ENCODE data around the gene SFTPA2.
"Not testable (repeated sequence)": the region's sequence is repeated elsewhere in the genome, so short reads cannot be mapped to it uniquely, and the experiment has no call there.

Gene SFTPA2

GRCh38 chr10:79585870-79586527, 25.8 kb upstream of the SFTPA2 start:
- no peak overlapping the region for H2AK5ac ChIP-seq (ENCODE audit: low read depth, low read length)
- H3K9me3 ChIP-seq (replicated peaks in 1 of 2; ENCODE audit: control insufficient read depth in 2 of 2, insufficient read depth in 1 of 2, low read depth in 1 of 2, low read length in 2 of 2), result no peaks in the 10 kb centered on the region
- no peak overlapping the region for H2BK5ac ChIP-seq (ENCODE audit: low read length)
- no peak overlapping the region for H3K4me2 ChIP-seq (ENCODE audit: insufficient read depth, low read length, poor library complexity, severe bottlenecking)
- DNase-seq (ENCODE audit: low spot score), result no peak
- H2BK120ac ChIP-seq (ENCODE audit: low read depth, low read length), result no peak overlapping the region
- H3K36me3 ChIP-seq (replicated peaks in 1 of 2; ENCODE audit: control insufficient read depth in 2 of 2, insufficient read depth in 2 of 2, low read length in 2 of 2), result no peaks in the 10 kb centered on the region
- H3K4ac ChIP-seq (ENCODE audit: low read length), result no peak overlapping the region
- no peak overlapping the region for H2BK15ac ChIP-seq (ENCODE audit: low read length)
- H3K14ac ChIP-seq (ENCODE audit: low read length), result no peak overlapping the region
- H3K18ac ChIP-seq (ENCODE audit: low read length), result no peak overlapping the region
- no peak overlapping the region for H4K8ac ChIP-seq (ENCODE audit: low read depth, low read length)
- H3K27ac ChIP-seq (replicated peaks; ENCODE audit: low read length), result no peak overlapping the region
- no peak overlapping the region for H4K91ac ChIP-seq (ENCODE audit: low read depth, low read length, poor library complexity)
- no peak overlapping the region for H3K9ac ChIP-seq (ENCODE audit: low read depth, low read length, poor library complexity)
- H2AFZ ChIP-seq (ENCODE audit: low read length), result no peak overlapping the region
- no CpG with 5 or more reads among the region's 11 CpGs for WGBS, 2 donors (ENCODE audit: extremely low coverage in 2 of 2, insufficient read length in 2 of 2, insufficient replicate concordance in 1 of 2)
- H2BK12ac ChIP-seq (ENCODE audit: low read length), result no peak overlapping the region
- no peaks in the 10 kb centered on the region for H3K79me1 ChIP-seq (ENCODE audit: low read depth, low read length)
- H3K23ac ChIP-seq (ENCODE audit: low read depth, low read length, poor library complexity), result no peak overlapping the region
- peaks cover 0 to 1% of the 10 kb centered on the region in 2 donors for H3K4me1 ChIP-seq (ENCODE audit: control insufficient read depth in 2 of 2, insufficient read depth in 1 of 2, low read depth in 1 of 2, low read length in 2 of 2)
- H3K27me3 ChIP-seq (ENCODE audit: control insufficient read depth in 3 of 3, insufficient read depth in 3 of 3, low read depth in 1 of 3, low read length in 3 of 3), result peaks cover 0 to 4% (median 0%) of the 10 kb centered on the region in 3 experiments
- no peak overlapping the region for H3K4me3 ChIP-seq (ENCODE audit: low read length in 2 of 2)

- no peaks in the 10 kb centered on the region for H3K36me3 ChIP-seq (replicated peaks in 1 of 2; ENCODE audit: control insufficient read depth in 2 of 2, insufficient read depth in 2 of 2, low read length in 2 of 2)
- peaks cover 0 to 1% of the 10 kb centered on the region in 2 donors for H3K4me1 ChIP-seq (ENCODE audit: control insufficient read depth in 2 of 2, insufficient read depth in 1 of 2, low read depth in 1 of 2, low read length in 2 of 2)
- no peaks in the 10 kb centered on the region for H3K9me3 ChIP-seq (replicated peaks in 1 of 2; ENCODE audit: control insufficient read depth in 2 of 2, insufficient read depth in 1 of 2, low read depth in 1 of 2, low read length in 2 of 2)
- H2AK5ac ChIP-seq (ENCODE audit: low read depth, low read length), result no peak overlapping the region
- H3K14ac ChIP-seq (ENCODE audit: low read length), result no peak overlapping the region
- no peak for DNase-seq (ENCODE audit: low spot score)
- no peak overlapping the region for H3K9ac ChIP-seq (ENCODE audit: low read depth, low read length, poor library complexity)
- no peak overlapping the region for H2BK5ac ChIP-seq (ENCODE audit: low read length)
- H4K91ac ChIP-seq (ENCODE audit: low read depth, low read length, poor library complexity), result no peak overlapping the region
- no peak overlapping the region for H3K23ac ChIP-seq (ENCODE audit: low read depth, low read length, poor library complexity)
- peaks cover 0 to 4% (median 0%) of the 10 kb centered on the region in 3 experiments for H3K27me3 ChIP-seq (ENCODE audit: control insufficient read depth in 3 of 3, insufficient read depth in 3 of 3, low read depth in 1 of 3, low read length in 3 of 3)
- H2AFZ ChIP-seq (ENCODE audit: low read length), result no peak overlapping the region
- no peak overlapping the region for H3K18ac ChIP-seq (ENCODE audit: low read length)
- H3K4me3 ChIP-seq (ENCODE audit: low read length in 2 of 2), result no peak overlapping the region
- H2BK12ac ChIP-seq (ENCODE audit: low read length), result no peak overlapping the region
- no peak overlapping the region for H2BK120ac ChIP-seq (ENCODE audit: low read depth, low read length)
- no peak overlapping the region for H2BK15ac ChIP-seq (ENCODE audit: low read length)
- no CpG with 5 or more reads among the region's 7 CpGs for WGBS, 2 donors (ENCODE audit: extremely low coverage in 2 of 2, insufficient read length in 2 of 2, insufficient replicate concordance in 1 of 2)
- H3K27ac ChIP-seq (replicated peaks; ENCODE audit: low read length), result no peak overlapping the region
- H3K4ac ChIP-seq (ENCODE audit: low read length), result no peak overlapping the region
- no peaks in the 10 kb centered on the region for H3K79me1 ChIP-seq (ENCODE audit: low read depth, low read length)
- no peak overlapping the region for H4K8ac ChIP-seq (ENCODE audit: low read depth, low read length)
- H3K4me2 ChIP-seq (ENCODE audit: insufficient read depth, low read length, poor library complexity, severe bottlenecking), result no peak overlapping the region
Observed at GRCh38 chr10:79583488-79584024, 23.3 kb upstream of the SFTPA2 start.

- not testable (repeated sequence) for H4K91ac ChIP-seq (ENCODE audit: low read depth, low read length, poor library complexity); H3K36me3 ChIP-seq (replicated peaks in 1 of 2; ENCODE audit: control insufficient read depth in 2 of 2, insufficient read depth in 2 of 2, low read length in 2 of 2); H2BK120ac ChIP-seq (ENCODE audit: low read depth, low read length); H3K18ac ChIP-seq (ENCODE audit: low read length); H3K79me1 ChIP-seq (ENCODE audit: low read depth, low read length); H3K4ac ChIP-seq (ENCODE audit: low read length); H4K8ac ChIP-seq (ENCODE audit: low read depth, low read length); H2BK15ac ChIP-seq (ENCODE audit: low read length); H3K4me1 ChIP-seq (ENCODE audit: control insufficient read depth in 2 of 2, insufficient read depth in 1 of 2, low read depth in 1 of 2, low read length in 2 of 2); H3K27me3 ChIP-seq (ENCODE audit: control insufficient read depth in 3 of 3, insufficient read depth in 3 of 3, low read depth in 1 of 3, low read length in 3 of 3); H3K4me3 ChIP-seq (ENCODE audit: low read length in 2 of 2); H3K23ac ChIP-seq (ENCODE audit: low read depth, low read length, poor library complexity); H2BK12ac ChIP-seq (ENCODE audit: low read length); H3K14ac ChIP-seq (ENCODE audit: low read length); H3K9ac ChIP-seq (ENCODE audit: low read depth, low read length, poor library complexity); H2BK5ac ChIP-seq (ENCODE audit: low read length); DNase-seq (ENCODE audit: low spot score); H3K4me2 ChIP-seq (ENCODE audit: insufficient read depth, low read length, poor library complexity, severe bottlenecking); H3K27ac ChIP-seq (replicated peaks; ENCODE audit: low read length); H3K9me3 ChIP-seq (replicated peaks in 1 of 2; ENCODE audit: control insufficient read depth in 2 of 2, insufficient read depth in 1 of 2, low read depth in 1 of 2, low read length in 2 of 2); H2AK5ac ChIP-seq (ENCODE audit: low read depth, low read length); H2AFZ ChIP-seq (ENCODE audit: low read length)
- no CpG with 5 or more reads among the region's 6 CpGs for WGBS, 2 donors (ENCODE audit: extremely low coverage in 2 of 2, insufficient read length in 2 of 2, insufficient replicate concordance in 1 of 2)
Observed at GRCh38 chr10:79582954-79583353, 22.7 kb upstream of the SFTPA2 start.

- H3K4ac ChIP-seq (ENCODE audit: low read length), result no peak overlapping the region
- H3K9ac ChIP-seq (ENCODE audit: low read depth, low read length, poor library complexity), result no peak overlapping the region
- H3K36me3 ChIP-seq (replicated peaks in 1 of 2; ENCODE audit: control insufficient read depth in 2 of 2, insufficient read depth in 2 of 2, low read length in 2 of 2), result no peaks in the 10 kb centered on the region
- H2AFZ ChIP-seq (ENCODE audit: low read length), result no peak overlapping the region
- no peak overlapping the region for H2BK5ac ChIP-seq (ENCODE audit: low read length)
- DNase-seq (ENCODE audit: low spot score), result no peak
- H3K4me3 ChIP-seq (ENCODE audit: low read length in 2 of 2), result no peak overlapping the region
- no peak overlapping the region for H2BK12ac ChIP-seq (ENCODE audit: low read length)
- no peak overlapping the region for H2BK120ac ChIP-seq (ENCODE audit: low read depth, low read length)
- H3K9me3 ChIP-seq (replicated peaks in 1 of 2; ENCODE audit: control insufficient read depth in 2 of 2, insufficient read depth in 1 of 2, low read depth in 1 of 2, low read length in 2 of 2), result no peaks in the 10 kb centered on the region
- no peak overlapping the region for H3K18ac ChIP-seq (ENCODE audit: low read length)
- H3K79me1 ChIP-seq (ENCODE audit: low read depth, low read length), result no peaks in the 10 kb centered on the region
- no peak overlapping the region for H4K91ac ChIP-seq (ENCODE audit: low read depth, low read length, poor library complexity)
- H3K4me1 ChIP-seq (ENCODE audit: control insufficient read depth in 2 of 2, insufficient read depth in 1 of 2, low read depth in 1 of 2, low read length in 2 of 2), result peaks cover 0 to 1% of the 10 kb centered on the region in 2 donors
- no CpG with 5 or more reads among the region's 6 CpGs for WGBS, 2 donors (ENCODE audit: extremely low coverage in 2 of 2, insufficient read length in 2 of 2, insufficient replicate concordance in 1 of 2)
- no peak overlapping the region for H2BK15ac ChIP-seq (ENCODE audit: low read length)
- H2AK5ac ChIP-seq (ENCODE audit: low read depth, low read length), result no peak overlapping the region
- no peak overlapping the region for H4K8ac ChIP-seq (ENCODE audit: low read depth, low read length)
- no peak overlapping the region for H3K14ac ChIP-seq (ENCODE audit: low read length)
- no peak overlapping the region for H3K23ac ChIP-seq (ENCODE audit: low read depth, low read length, poor library complexity)
- H3K4me2 ChIP-seq (ENCODE audit: insufficient read depth, low read length, poor library complexity, severe bottlenecking), result no peak overlapping the region
- H3K27me3 ChIP-seq (ENCODE audit: control insufficient read depth in 3 of 3, insufficient read depth in 3 of 3, low read depth in 1 of 3, low read length in 3 of 3), result no peaks in the 10 kb centered on the region
- H3K27ac ChIP-seq (replicated peaks; ENCODE audit: low read length), result no peak overlapping the region
Observed at GRCh38 chr10:79582096-79582495, 21.9 kb upstream of the SFTPA2 start.

Data from neuronal stem cell (in vitro differentiated cells).